ENCODE results near the gene EPHA8. TPM values are rescaled to one million over a fixed set of nuclear protein-coding genes. Genes with fewer than 3 reads are reported as not detected.
A peak's percentile ranks its signal among the peaks of the same experiment; 100 is the strongest.

EPHA8 gene
- total RNA-seq = 0.11 and 0.24 TPM in 2 replicates
- long read RNA-seq = 0 reads

- Mint-ChIP-seq H3K9me3 (ENCODE audit: low read depth) (no peaks in the 10 kb centered on the region), H3K4me3 (ENCODE audit: low read depth) (peak within 1 kb of the TSS; percentile 66), H3K27ac (no peak within 1 kb of the TSS), H3K4me1 (ENCODE audit: low read depth) (peaks cover 4% of the 10 kb centered on the region), H3K36me3 (ENCODE audit: insufficient read depth) (no peaks in the 10 kb centered on the region), H3K27me3 (peaks cover 79% of the 10 kb centered on the region)
- no peak for DNase-seq (ENCODE audit: low spot score, unreplicated experiment)
- TF ChIP-seq CTCF (IDR thresholded peaks at IDR 0.05; ENCODE audit: unreplicated experiment) = no peak
These were observed at the start of gene EPHA8 for GRCh38 chr1:22562584-22563583. EPHA8 (plus strand) TSS chr1:22563489; CDS start chr1:22563636, 147 bp downstream.

- peaks cover 31% of the 10 kb centered on the region for H3K36me3 Mint-ChIP-seq (ENCODE audit: insufficient read depth)
- H3K4me3 Mint-ChIP-seq (ENCODE audit: low read depth) = no peak overlapping the region
These were observed 46.2 kb upstream of the EPHA8 start for GRCh38 chr1:22516906-22517571.

GRCh38 chr1:22517956-22518355, 45.3 kb upstream of the EPHA8 start:
- Mint-ChIP-seq H3K9me3 (ENCODE audit: low read depth) (no peaks in the 10 kb centered on the region), H3K27ac (no peak overlapping the region), H3K4me1 (ENCODE audit: low read depth) (no peaks in the 10 kb centered on the region), H3K36me3 (ENCODE audit: insufficient read depth) (peaks cover 27% of the 10 kb centered on the region), H3K4me3 (ENCODE audit: low read depth) (no peak overlapping the region), H3K27me3 (no peaks in the 10 kb centered on the region)
- no peak for TF ChIP-seq CTCF (IDR thresholded peaks at IDR 0.05; ENCODE audit: unreplicated experiment)
- DNase-seq (ENCODE audit: low spot score, unreplicated experiment) = no peak

More at GRCh38 chr1:22516906-22517571, 46.2 kb upstream of the EPHA8 start:
- H3K27me3 Mint-ChIP-seq = no peaks in the 10 kb centered on the region
- no peak for TF ChIP-seq CTCF (IDR thresholded peaks at IDR 0.05; ENCODE audit: unreplicated experiment)
- H3K27ac Mint-ChIP-seq = no peak overlapping the region
- H3K9me3 Mint-ChIP-seq (ENCODE audit: low read depth) = no peaks in the 10 kb centered on the region
- no peaks in the 10 kb centered on the region for H3K4me1 Mint-ChIP-seq (ENCODE audit: low read depth)
- DNase-seq (ENCODE audit: low spot score, unreplicated experiment) = no peak

- Mint-ChIP-seq H3K4me1 (ENCODE audit: low read depth) (no peaks in the 10 kb centered on the region), H3K36me3 (ENCODE audit: insufficient read depth) (peaks cover 27% of the 10 kb centered on the region), H3K4me3 (ENCODE audit: low read depth) (no peak overlapping the region), H3K27me3 (no peaks in the 10 kb centered on the region), H3K9me3 (ENCODE audit: low read depth) (no peaks in the 10 kb centered on the region), H3K27ac (no peak overlapping the region)
- TF ChIP-seq CTCF (IDR thresholded peaks at IDR 0.05; ENCODE audit: unreplicated experiment) = no peak
- no peak for DNase-seq (ENCODE audit: low spot score, unreplicated experiment)
These were observed 44.9 kb upstream of the EPHA8 start for GRCh38 chr1:22518379-22518778.

GRCh38 chr1:22520871-22521270, 42.4 kb upstream of the EPHA8 start:
- Mint-ChIP-seq H3K36me3 (ENCODE audit: insufficient read depth) (peaks cover 24% of the 10 kb centered on the region), H3K4me1 (ENCODE audit: low read depth) (no peaks in the 10 kb centered on the region), H3K4me3 (ENCODE audit: low read depth) (no peak overlapping the region), H3K27ac (no peak overlapping the region), H3K27me3 (no peaks in the 10 kb centered on the region), H3K9me3 (ENCODE audit: low read depth) (no peaks in the 10 kb centered on the region)
- no peak for DNase-seq (ENCODE audit: low spot score, unreplicated experiment)
- TF ChIP-seq CTCF (IDR thresholded peaks at IDR 0.05; ENCODE audit: unreplicated experiment) = no peak
